Activated T-helper 9 cell treated with anti-CD3 and anti-CD28 coated beads, Interleukin-2, amount 50 U/mL, for 16 hours (primary cell): Measurements from ENCODE around the gene QKI.
A peak's percentile ranks its signal among the peaks of the same experiment; 100 is the strongest.

ENCODE experiments used
- DNase-seq: peaks from one replicate; pipeline ENCODE4 v3.0.0-alpha.2; 2020; ENCODE audit warnings: low read depth

QKI gene

GRCh38 chr6:163391985-163392384 is 22.5 kb upstream of the QKI start:
- DNase-seq = no peak

- no peak for DNase-seq
Measured at GRCh38 chr6:163392533-163392932, 22.0 kb upstream of the QKI start.

- no peak for DNase-seq
Measured at GRCh38 chr6:163393923-163394322, 20.6 kb upstream of the QKI start.

- DNase-seq = no peak
Measured at GRCh38 chr6:163394659-163395058, 19.9 kb upstream of the QKI start.

GRCh38 chr6:163395122-163395830 is 19.2 kb upstream of the QKI start:
- no peak for DNase-seq

- no peak for DNase-seq
Measured at GRCh38 chr6:163395831-163396185, 18.7 kb upstream of the QKI start.

GRCh38 chr6:163397326-163397725 is 17.2 kb upstream of the QKI start:
- no peak for DNase-seq

- no peak for DNase-seq
Measured at GRCh38 chr6:163398115-163398514, 16.4 kb upstream of the QKI start.

GRCh38 chr6:163398815-163399214 is 15.7 kb upstream of the QKI start:
- no peak for DNase-seq

- DNase-seq = no peak
Measured at GRCh38 chr6:163400509-163400908, 14.0 kb upstream of the QKI start.

GRCh38 chr6:163401039-163401885 is 13.3 kb upstream of the QKI start:
- DNase-seq = no peak

- DNase-seq = no peak
Measured at GRCh38 chr6:163402616-163403015, 11.9 kb upstream of the QKI start.

GRCh38 chr6:163404825-163405265 is 9.7 kb upstream of the QKI start:
- DNase-seq = no peak

GRCh38 chr6:163405412-163406309 is 8.9 kb upstream of the QKI start:
- DNase-seq = no peak

- DNase-seq = no peak
Measured at GRCh38 chr6:163406366-163406765, 8.2 kb upstream of the QKI start.

GRCh38 chr6:163406830-163407229 is 7.7 kb upstream of the QKI start:
- no peak for DNase-seq

- no peak for DNase-seq
Measured at GRCh38 chr6:163408352-163408991, 6.0 kb upstream of the QKI start.

- no peak for DNase-seq
Measured at GRCh38 chr6:163409712-163410111, 4.8 kb upstream of the QKI start.

- DNase-seq = no peak
Measured at GRCh38 chr6:163412341-163412740, 2.2 kb upstream of the QKI start.

GRCh38 chr6:163412801-163413344 is 1.6 kb upstream of the QKI start:
- DNase-seq = no peak

GRCh38 chr6:163413345-163414116 is 987 bp upstream of the QKI start:
- DNase-seq = peak; percentile 89
